GM12874 (cell line): Measurements from ENCODE around the gene PPIF.

Experiments used
- TF ChIP-seq, protein P1 (sequence below): IDR thresholded peaks from 2 replicates; pipeline ENCODE4 v1.5.1; 2011; ENCODE audit warnings: low read depth, mild to moderate bottlenecking, control low read depth, low read length, moderate library complexity; ENCODE audit not compliant: insufficient read depth

Gene PPIF

DNA sequence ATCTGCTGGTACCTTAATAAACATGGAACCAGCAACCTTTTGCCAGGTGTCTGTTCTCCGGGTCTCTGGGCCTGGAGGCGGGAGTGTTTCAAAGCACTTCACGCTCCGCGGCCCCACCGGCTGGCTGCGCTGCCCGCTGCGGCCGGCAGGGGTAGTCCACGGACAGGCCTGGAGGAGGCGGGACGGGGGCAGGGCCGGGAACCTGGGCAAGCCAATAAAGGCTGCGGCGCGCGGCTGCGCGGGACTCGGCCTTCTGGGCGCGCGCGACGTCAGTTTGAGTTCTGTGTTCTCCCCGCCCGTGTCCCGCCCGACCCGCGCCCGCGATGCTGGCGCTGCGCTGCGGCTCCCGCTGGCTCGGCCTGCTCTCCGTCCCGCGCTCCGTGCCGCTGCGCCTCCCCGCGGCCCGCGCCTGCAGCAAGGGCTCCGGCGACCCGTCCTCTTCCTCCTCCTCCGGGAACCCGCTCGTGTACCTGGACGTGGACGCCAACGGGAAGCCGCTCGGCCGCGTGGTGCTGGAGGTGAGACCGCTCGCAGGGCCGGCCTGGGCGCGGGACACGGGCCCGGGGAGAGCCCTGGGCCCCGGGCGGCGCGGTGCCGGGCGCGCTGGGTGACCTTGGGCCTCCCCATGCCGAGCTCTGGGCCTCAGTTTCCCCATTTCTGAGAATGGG is at the start of gene PPIF:
Gene PPIF, plus strand, starts transcription at position 244 of the 668 bp plus-strand sequence. Its CDS starts 80 bp downstream, at position 324.
- TF ChIP-seq, protein P1, sequence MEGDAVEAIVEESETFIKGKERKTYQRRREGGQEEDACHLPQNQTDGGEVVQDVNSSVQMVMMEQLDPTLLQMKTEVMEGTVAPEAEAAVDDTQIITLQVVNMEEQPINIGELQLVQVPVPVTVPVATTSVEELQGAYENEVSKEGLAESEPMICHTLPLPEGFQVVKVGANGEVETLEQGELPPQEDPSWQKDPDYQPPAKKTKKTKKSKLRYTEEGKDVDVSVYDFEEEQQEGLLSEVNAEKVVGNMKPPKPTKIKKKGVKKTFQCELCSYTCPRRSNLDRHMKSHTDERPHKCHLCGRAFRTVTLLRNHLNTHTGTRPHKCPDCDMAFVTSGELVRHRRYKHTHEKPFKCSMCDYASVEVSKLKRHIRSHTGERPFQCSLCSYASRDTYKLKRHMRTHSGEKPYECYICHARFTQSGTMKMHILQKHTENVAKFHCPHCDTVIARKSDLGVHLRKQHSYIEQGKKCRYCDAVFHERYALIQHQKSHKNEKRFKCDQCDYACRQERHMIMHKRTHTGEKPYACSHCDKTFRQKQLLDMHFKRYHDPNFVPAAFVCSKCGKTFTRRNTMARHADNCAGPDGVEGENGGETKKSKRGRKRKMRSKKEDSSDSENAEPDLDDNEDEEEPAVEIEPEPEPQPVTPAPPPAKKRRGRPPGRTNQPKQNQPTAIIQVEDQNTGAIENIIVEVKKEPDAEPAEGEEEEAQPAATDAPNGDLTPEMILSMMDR: peak; percentile 95

GRCh38 chr10:79298403-79299244 is 48.6 kb upstream of the PPIF start:
- TF ChIP-seq, protein P1: no peak

- TF ChIP-seq, protein P1: no peak
These were observed 47.6 kb upstream of the PPIF start for GRCh38 chr10:79299397-79300241.

GRCh38 chr10:79300711-79301110 is 46.6 kb upstream of the PPIF start:
- TF ChIP-seq, protein P1: no peak

- TF ChIP-seq, protein P1: no peak
These were observed 45.3 kb upstream of the PPIF start for GRCh38 chr10:79301754-79302530.

- TF ChIP-seq, protein P1: no peak
These were observed 43.4 kb upstream of the PPIF start for GRCh38 chr10:79303631-79304478.
